ENCODE results near the gene OR6F1. TPM values are rescaled to one million over a fixed set of nuclear protein-coding genes. Genes with fewer than 3 reads are reported as not detected.

OR6F1 gene
- total and polyA plus RNA-seq, 5 donors from 2014 or later, result not detected

GRCh38 chr1:247680171-247680570 is 36.3 kb downstream of the OR6F1 start:
- Mint-ChIP-seq H3K27me3 (no peaks in the 10 kb centered on the region), H3K9me3 (peaks cover 0 to 5% (median 0%) of the 10 kb centered on the region in 7 donors), H3K4me1 (no peaks in the 10 kb centered on the region), H3K4me3 (no peak overlapping the region), H3K27ac (no peak overlapping the region), H3K36me3 (no peaks in the 10 kb centered on the region)
- DNase-seq, result no peak
- Histone ChIP-seq H3K27me3 (ENCODE audit: control insufficient read depth, insufficient read depth, low read length) (no peaks in the 10 kb centered on the region), H3K36me3 (ENCODE audit: control insufficient read depth, insufficient read depth, low read length) (no peaks in the 10 kb centered on the region), H3K9me3 (ENCODE audit: control insufficient read depth in 2 of 2, low read length in 2 of 2) (no peaks in the 10 kb centered on the region), H3K4me3 (ENCODE audit: low read depth, low read length) (no peak overlapping the region), H3K27ac (ENCODE audit: insufficient read depth, low read length, poor library complexity, severe bottlenecking) (no peak overlapping the region), H3K4me1 (ENCODE audit: control insufficient read depth, insufficient read depth, low read length, poor library complexity, severe bottlenecking) (no peaks in the 10 kb centered on the region)
- ATAC-seq (ENCODE audit: low read depth in 2 of 2), result no peak

- no peak within 1 kb of the TSS for H3K4me3 Mint-ChIP-seq
- ATAC-seq (ENCODE audit: low read depth in 2 of 2), result no peak
- no peaks in the 10 kb centered on the region for H3K9me3 ChIP-seq (ENCODE audit: control insufficient read depth in 2 of 2, low read length in 2 of 2)
- no peak within 1 kb of the TSS for H3K4me3 ChIP-seq (ENCODE audit: low read depth, low read length)
- H3K27me3 ChIP-seq (ENCODE audit: control insufficient read depth, insufficient read depth, low read length), result no peaks in the 10 kb centered on the region
- H3K36me3 Mint-ChIP-seq, result no peaks in the 10 kb centered on the region
- no peak within 1 kb of the TSS for H3K27ac Mint-ChIP-seq
- no peak within 1 kb of the TSS for H3K27ac ChIP-seq (ENCODE audit: insufficient read depth, low read length, poor library complexity, severe bottlenecking)
- H3K9me3 Mint-ChIP-seq, result peaks cover 0 to 5% (median 0%) of the 10 kb centered on the region in 7 donors
- H3K4me1 ChIP-seq (ENCODE audit: control insufficient read depth, insufficient read depth, low read length, poor library complexity, severe bottlenecking), result no peaks in the 10 kb centered on the region
- H3K4me1 Mint-ChIP-seq, result no peaks in the 10 kb centered on the region
- DNase-seq, result no peak
- no peaks in the 10 kb centered on the region for H3K27me3 Mint-ChIP-seq
- H3K36me3 ChIP-seq (ENCODE audit: control insufficient read depth, insufficient read depth, low read length), result no peaks in the 10 kb centered on the region
Measured at GRCh38 chr1:247679639-247680038, 36.8 kb downstream of the OR6F1 start, which contains the start of gene OR13G1. Gene OR13G1 (minus strand): TSS chr1:247679739. CDS start chr1:247673041, 6,698 bp downstream.

- H3K27me3 Mint-ChIP-seq, result no peaks in the 10 kb centered on the region
- Histone ChIP-seq H3K27ac (ENCODE audit: insufficient read depth, low read length, poor library complexity, severe bottlenecking) (no peak overlapping the region), H3K9me3 (ENCODE audit: control insufficient read depth in 2 of 2, low read length in 2 of 2) (no peaks in the 10 kb centered on the region), H3K4me3 (ENCODE audit: low read depth, low read length) (no peak overlapping the region), H3K27me3 (ENCODE audit: control insufficient read depth, insufficient read depth, low read length) (no peaks in the 10 kb centered on the region), H3K36me3 (ENCODE audit: control insufficient read depth, insufficient read depth, low read length) (no peaks in the 10 kb centered on the region), H3K4me1 (ENCODE audit: control insufficient read depth, insufficient read depth, low read length, poor library complexity, severe bottlenecking) (no peaks in the 10 kb centered on the region)
- no peak for DNase-seq
- H3K9me3 Mint-ChIP-seq, result peaks cover 0 to 9% (median 4%) of the 10 kb centered on the region in 7 donors
- H3K4me1 Mint-ChIP-seq, result no peaks in the 10 kb centered on the region
- no peak overlapping the region for H3K4me3 Mint-ChIP-seq
- H3K36me3 Mint-ChIP-seq, result no peaks in the 10 kb centered on the region
- no peak for ATAC-seq (ENCODE audit: low read depth in 2 of 2)
- H3K27ac Mint-ChIP-seq, result no peak overlapping the region
Measured at GRCh38 chr1:247669225-247669624, 47.2 kb downstream of the OR6F1 start.

Other genes starting within 250 kb of the OR6F1 start
- gene OR2C3, start 180.2 kb downstream of the OR6F1 start, total RNA-seq, result not detected
- gene OR2C3, start 180.2 kb downstream of the OR6F1 start, polyA plus RNA-seq, result not detected
- gene GCSAML, start 167.5 kb downstream of the OR6F1 start, total RNA-seq, result 0.67 TPM
- gene GCSAML, start 167.5 kb downstream of the OR6F1 start, polyA plus RNA-seq, result not detected
- gene OR2G2, start 128.3 kb downstream of the OR6F1 start, total RNA-seq, result not detected
- gene OR2G2, start 128.3 kb downstream of the OR6F1 start, polyA plus RNA-seq, result not detected
- gene OR2G3, start 111.1 kb downstream of the OR6F1 start, total RNA-seq, result not detected
- not detected for gene OR2G3, start 111.1 kb downstream of the OR6F1 start, polyA plus RNA-seq
- not detected for gene OR13G1, start 36.9 kb downstream of the OR6F1 start, total RNA-seq
- gene OR13G1, start 36.9 kb downstream of the OR6F1 start, polyA plus RNA-seq, result not detected
- not detected for gene OR14K1, start 22.0 kb upstream of the OR6F1 start, total RNA-seq
- not detected for gene OR14K1, start 22.0 kb upstream of the OR6F1 start, polyA plus RNA-seq
- gene OR14A2, start 31.5 kb upstream of the OR6F1 start, total RNA-seq, result not detected
- not detected for gene OR14A2, start 31.5 kb upstream of the OR6F1 start, polyA plus RNA-seq
- gene OR1C1, start 43.9 kb upstream of the OR6F1 start, total RNA-seq, result not detected
- not detected for gene OR1C1, start 43.9 kb upstream of the OR6F1 start, polyA plus RNA-seq
- gene OR14A16, start 107.5 kb upstream of the OR6F1 start, total RNA-seq, result not detected
- not detected for gene OR14A16, start 107.5 kb upstream of the OR6F1 start, polyA plus RNA-seq
- not detected for gene OR11L1, start 125.2 kb upstream of the OR6F1 start, total RNA-seq
- gene OR11L1, start 125.2 kb upstream of the OR6F1 start, polyA plus RNA-seq, result not detected
- gene TRIM58, start 140.5 kb upstream of the OR6F1 start, total RNA-seq, result 2.9 TPM
- gene TRIM58, start 140.5 kb upstream of the OR6F1 start, polyA plus RNA-seq, result under 1 TPM in 1 of 4 donors, not detected in 3; 0.17 TPM
- gene OR2W3, start 178.9 kb upstream of the OR6F1 start, total RNA-seq, result not detected
- not detected for gene OR2W3, start 178.9 kb upstream of the OR6F1 start, polyA plus RNA-seq
- gene OR2T8, start 203.6 kb upstream of the OR6F1 start, total RNA-seq, result not detected
- not detected for gene OR2T8, start 203.6 kb upstream of the OR6F1 start, polyA plus RNA-seq
- gene OR2AJ1, start 208.2 kb upstream of the OR6F1 start, total RNA-seq, result not detected
- not detected for gene OR2AJ1, start 208.2 kb upstream of the OR6F1 start, polyA plus RNA-seq
- gene OR2L8, start 232.2 kb upstream of the OR6F1 start, total RNA-seq, result 0.42 TPM
- not detected for gene OR2L8, start 232.2 kb upstream of the OR6F1 start, polyA plus RNA-seq
- gene OR2AK2, start 248.6 kb upstream of the OR6F1 start, total RNA-seq, result not detected
- not detected for gene OR2AK2, start 248.6 kb upstream of the OR6F1 start, polyA plus RNA-seq

All from CD4-positive, CD25-positive, alpha-beta regulatory T cell (primary cell).